GM19395 (cell line): Measurements from ENCODE around the gene WDR53.
"Not testable (repeated sequence)": the region's sequence is repeated elsewhere in the genome, so short reads cannot be mapped to it uniquely, and the experiment has no call there.

Source experiments
- ATAC-seq: cut with Tn5 transposase; IDR thresholded peaks from one replicate; pipeline ENCODE4 v1.9.1; 2021; ENCODE audit warnings: mild to moderate bottlenecking, moderate library complexity; ENCODE audit not compliant: unreplicated experiment

The WDR53 gene

GRCh38 chr3:196559826-196560225 is 8.5 kb downstream of the WDR53 start:
- no peak for ATAC-seq

GRCh38 chr3:196558476-196558875 is 9.9 kb downstream of the WDR53 start:
- ATAC-seq: no peak

GRCh38 chr3:196557236-196557635 is 11.1 kb downstream of the WDR53 start:
- ATAC-seq: no peak

GRCh38 chr3:196555295-196555694 is 13.1 kb downstream of the WDR53 start:
- no peak for ATAC-seq

GRCh38 chr3:196554205-196554604 is 14.1 kb downstream of the WDR53 start:
- no peak for ATAC-seq

DNA sequence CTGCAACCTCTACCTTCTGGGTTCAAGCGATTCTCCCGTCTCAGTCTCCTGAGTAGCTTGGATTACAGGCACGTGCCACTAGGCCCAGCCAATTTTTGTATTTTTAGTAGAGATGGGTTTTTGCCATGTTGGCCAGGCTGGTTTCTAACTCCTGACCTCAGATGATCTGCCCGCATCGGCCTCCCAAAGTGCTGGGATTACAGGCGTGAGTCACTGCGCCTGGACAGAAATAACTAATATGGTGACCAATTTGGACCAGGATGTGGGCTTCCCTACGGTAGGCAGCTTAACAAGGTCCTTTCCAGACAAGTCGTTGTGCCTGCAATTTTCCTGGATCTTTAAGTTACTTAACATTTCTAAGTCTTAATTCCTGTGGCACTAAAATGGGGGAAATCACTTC is 14.8 kb downstream of the WDR53 start:
- no peak for ATAC-seq

- ATAC-seq: no peak
These were observed 16.1 kb downstream of the WDR53 start for GRCh38 chr3:196552253-196552652.

DNA sequence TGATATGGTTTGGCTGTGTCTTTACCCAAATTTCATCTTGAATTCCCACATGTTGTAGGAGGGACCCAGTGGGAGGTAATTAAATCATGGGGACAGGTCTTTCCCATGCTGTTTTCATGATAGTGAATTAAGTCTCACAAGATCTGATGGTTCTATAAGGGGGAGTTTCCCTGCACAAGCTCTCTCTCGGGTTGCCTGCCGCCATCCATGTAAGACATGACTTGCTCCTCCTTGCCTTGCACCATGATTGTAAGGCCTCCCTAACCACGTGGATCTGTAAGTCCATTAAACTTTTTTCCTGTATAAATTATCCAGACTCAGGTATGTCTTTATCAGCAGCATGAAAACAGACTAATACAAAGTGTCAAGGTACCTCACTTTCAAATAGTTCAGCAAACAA is 18.2 kb downstream of the WDR53 start:
- not testable (repeated sequence) for ATAC-seq

- ATAC-seq: not testable (repeated sequence)
These were observed 19.0 kb downstream of the WDR53 start for GRCh38 chr3:196549312-196549711.

DNA sequence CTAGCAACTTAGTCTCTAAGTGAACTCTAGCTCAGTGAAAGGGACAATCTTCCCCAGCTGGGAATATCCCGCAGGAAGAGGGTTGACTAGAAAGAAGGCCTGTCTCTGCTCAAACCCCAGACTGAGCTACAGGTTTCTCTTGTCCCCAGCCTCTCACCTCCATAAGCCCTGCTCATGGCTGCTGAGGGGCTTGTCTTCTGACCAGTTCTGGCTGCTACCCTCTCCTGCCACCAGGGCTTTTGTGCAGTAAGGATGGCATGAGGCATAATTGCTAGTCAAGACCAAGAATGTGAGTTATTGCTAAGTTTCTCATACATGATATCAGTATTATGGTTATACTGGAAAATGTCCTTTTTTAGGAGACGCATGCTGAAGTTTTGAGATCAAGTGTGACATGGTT is 21.3 kb downstream of the WDR53 start:
- no peak for ATAC-seq

- ATAC-seq: no peak
These were observed 21.8 kb downstream of the WDR53 start for GRCh38 chr3:196546537-196546936.

DNA sequence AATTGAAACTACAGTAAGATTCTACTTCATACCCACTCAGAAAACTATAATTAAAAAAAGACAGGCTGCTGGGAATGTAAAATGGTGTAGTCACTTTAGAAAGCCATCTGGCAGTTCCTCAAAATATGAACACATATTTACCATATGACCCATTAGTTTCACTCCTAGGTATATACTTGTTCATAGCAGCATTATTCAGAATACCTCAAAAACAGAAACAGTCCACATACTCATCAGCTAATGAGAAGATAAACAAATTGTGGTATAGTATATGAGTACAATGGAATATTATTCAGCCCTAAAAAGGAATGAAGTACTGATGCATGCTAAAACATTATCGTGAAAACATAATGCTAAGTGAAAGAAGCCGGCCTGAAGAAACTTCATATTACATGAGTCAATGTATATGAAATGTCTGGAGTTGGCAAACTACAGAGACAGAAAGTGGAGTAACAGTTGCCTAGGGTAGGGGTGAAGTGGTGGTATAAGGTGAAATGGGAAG is 23.8 kb downstream of the WDR53 start:
- ATAC-seq: no peak

DNA sequence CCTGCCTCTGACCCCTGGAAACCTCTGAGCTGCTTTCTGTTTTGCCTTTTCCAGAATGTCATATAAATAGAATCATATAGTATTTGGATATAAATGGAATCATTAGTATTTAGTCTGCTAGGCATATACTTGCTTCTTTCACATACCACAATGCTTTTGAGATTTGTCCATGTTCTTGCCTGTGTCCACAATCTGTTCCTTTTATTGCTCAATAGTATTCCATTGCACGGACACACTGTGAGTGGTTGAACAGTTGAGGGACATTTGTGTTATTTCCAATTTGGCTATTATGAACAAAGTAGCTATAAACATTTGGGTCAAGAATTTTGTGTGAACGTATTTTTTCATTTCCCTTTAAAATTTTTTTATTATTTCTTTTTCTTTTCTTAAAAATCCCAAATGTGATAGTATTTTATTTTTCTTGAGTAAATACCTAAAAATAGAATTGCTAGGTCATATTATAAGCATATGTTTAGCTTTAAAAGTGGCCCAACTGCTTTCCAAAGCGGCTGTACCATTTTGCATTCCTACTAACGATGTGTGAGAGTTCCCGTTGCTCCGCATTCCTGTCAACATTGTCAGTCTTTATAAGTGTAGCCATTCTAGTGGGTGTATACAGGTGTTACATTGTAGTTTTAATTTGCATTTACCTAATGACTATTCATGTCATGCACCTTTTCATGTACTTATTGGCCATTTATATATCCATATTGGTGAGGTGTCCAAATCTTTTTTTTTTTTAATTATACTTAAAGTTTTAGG is 26.5 kb downstream of the WDR53 start:
- no peak for ATAC-seq

- ATAC-seq: no peak
These were observed 30.9 kb downstream of the WDR53 start for GRCh38 chr3:196537319-196537984.

DNA sequence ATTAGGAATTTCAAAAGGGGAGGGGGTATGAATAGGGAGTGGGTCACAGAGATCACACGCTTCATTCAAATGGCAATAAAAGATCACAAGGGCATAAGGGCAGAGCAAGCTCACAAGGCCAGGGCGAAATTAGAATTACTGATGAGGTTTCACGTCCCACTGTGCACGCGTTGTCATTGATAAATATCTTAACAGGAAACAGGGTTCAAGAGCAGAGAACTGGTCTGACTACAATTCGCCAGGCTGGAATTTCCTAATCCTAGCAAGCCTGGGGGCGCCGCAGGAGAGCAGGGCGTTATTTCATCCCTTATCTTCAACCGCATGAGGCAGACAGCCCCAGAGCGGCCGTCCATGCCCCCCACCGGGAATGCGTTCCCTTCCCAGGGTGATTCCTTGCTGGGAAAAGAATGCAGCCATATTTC is 35.1 kb downstream of the WDR53 start:
- ATAC-seq: no peak

DNA sequence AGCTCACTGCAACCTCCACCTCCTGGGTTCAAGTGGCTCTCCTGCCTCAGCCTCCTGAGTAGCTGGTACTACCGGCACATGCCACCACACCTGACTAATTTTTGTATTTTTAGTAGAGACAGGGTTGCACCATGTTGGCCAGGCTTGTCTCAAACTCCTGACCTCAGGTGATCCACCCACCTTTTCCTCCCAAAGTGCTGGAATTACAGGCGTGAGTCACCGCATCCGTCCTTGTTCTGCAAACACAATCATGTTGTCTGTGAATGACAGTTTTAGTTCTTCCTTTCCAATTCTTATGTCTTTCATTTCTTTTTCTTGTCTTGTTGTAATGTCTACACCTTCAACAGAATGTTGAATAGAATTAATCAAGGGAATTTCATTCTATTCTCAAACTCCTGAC is 36.9 kb downstream of the WDR53 start:
- ATAC-seq: no peak

DNA sequence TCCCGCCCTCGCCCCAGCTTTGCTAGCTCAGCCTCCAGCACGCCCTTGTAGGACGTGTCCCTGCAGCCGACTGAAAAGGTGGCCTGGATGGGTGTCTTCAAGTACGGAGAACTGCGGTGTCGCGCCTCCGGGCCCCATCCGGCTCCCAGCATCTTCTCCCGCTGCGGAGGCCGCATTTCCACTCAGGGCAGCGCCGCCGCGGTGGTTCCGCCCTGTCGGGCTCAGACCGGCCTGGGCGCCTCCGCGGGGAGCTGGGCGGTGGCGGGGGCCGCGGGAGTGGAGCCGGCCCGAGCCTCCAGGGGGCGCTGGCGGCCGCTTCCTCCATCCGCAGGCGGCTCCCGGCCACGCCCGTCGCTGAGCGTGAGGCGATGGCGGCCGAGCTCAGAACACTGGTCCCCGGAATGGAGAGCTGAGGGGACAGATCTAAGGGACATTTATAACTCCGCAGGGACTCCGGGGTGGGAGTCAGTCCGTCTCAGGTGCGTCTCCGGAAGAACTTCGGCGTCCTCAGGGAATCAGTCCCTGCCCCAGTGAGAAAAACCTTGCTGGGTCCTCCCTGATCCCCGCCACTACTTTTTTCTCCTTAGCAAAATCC is 39.6 kb downstream of the WDR53 start:
- peak; percentile 65 for ATAC-seq

GRCh38 chr3:196525141-196525540 is 43.2 kb downstream of the WDR53 start:
- no peak for ATAC-seq

DNA sequence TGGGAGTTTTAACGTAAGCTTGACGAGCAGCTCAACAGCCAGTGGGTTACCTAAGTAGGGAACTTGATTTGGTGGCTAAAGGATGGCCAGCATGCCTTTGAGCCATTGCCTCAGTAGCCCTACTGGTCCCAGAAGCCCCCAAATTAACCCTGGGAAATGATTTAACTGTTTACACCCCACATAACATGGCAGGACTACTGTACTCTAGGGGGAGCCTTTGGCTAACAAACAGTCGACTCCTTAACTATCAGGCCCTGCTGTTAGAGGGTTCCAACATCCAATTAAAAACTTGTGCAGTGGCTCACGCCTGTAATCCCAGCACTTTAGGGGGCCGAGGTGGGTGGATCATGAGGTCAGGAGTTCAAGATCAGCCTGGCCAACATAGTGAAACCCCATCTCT is 43.8 kb downstream of the WDR53 start:
- ATAC-seq: no peak

DNA sequence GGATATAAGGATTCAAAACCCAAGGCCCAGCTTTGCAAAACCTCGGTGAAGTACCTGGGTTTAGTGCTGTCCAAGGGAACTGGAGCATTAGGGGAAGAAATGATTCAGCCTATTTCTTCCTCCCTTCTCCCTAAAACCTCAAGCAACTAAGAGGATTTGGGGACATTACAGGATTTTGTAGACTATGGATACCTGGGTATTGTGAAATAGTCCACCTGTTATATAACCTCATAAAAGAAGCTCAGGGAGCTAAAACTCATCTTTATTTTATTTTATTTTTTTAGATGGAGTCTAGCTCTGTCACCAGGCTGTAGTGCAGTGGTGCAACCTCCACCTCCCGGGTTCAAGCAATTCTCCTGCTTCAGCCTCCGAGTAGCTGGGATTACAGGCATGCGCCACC is 44.5 kb downstream of the WDR53 start:
- ATAC-seq: no peak

DNA sequence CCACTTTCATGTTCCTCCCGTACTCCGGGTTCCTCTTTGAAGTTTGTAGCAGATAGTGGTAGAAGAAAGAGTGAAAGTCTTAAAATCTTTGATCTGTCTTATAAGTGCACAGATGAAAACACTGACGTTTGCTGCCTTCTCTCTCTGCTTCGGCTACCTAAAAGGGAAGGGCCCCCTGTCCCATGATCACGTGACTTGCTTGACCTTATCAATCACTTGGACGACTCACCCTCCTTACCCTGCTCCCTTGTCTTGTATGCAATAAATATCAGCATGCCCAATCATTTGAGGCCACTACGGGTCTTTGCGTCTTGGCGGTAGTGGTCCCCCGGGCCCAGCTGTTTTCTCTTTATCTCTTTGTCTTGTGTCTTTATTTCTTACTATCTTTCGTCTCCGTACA is 47.1 kb downstream of the WDR53 start:
- ATAC-seq: not testable (repeated sequence)

DNA sequence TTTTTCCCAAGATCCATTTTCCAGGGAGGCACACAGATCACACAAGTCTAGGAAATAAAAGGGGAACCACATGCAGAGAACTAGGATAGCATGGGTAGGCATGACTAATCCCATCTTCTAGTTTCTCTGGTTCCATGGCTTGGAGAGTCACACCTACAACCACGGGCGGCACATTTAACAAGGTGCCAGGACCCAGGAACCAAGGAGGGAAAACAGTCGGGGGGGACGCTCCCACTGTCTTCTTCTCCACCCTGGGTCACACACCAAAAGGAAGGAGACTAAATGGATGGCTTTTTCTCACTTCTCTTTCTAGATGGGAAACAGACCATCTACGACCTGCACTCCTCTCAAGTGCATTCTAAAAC is 48.7 kb downstream of the WDR53 start:
- ATAC-seq: no peak
